Right lobe of liver (tissue), 4 donors: ENCODE data around the gene CSF3R.

ENCODE experiments used
- POLR2A ChIP-seq: fragments of 450-650 bp; IDR thresholded peaks from one replicate; pipeline ENCODE4 v1.6.1; 2017; ENCODE audit warnings: antibody characterized with exemption, mild to moderate bottlenecking
- TF ChIP-seq, protein P1 (sequence below), 4 donors: fragments of 200-600 bp in 3 of 4; fragments of 450-650 bp in 1 of 4; IDR thresholded peaks; one replicate each; pipeline versions ENCODE4 v1.5.1 to v1.8.0; 2016 to 2022; ENCODE audit warnings: antibody characterized with exemption in 4 of 4, mild to moderate bottlenecking in 2 of 4
- donor health status: DM: no; HTN: no; CAD: no.
- donor health status: DM: no; HTN: no; CAD: no.
- donor health status: DM: no; HTN: yes; CAD: no.

DNA sequence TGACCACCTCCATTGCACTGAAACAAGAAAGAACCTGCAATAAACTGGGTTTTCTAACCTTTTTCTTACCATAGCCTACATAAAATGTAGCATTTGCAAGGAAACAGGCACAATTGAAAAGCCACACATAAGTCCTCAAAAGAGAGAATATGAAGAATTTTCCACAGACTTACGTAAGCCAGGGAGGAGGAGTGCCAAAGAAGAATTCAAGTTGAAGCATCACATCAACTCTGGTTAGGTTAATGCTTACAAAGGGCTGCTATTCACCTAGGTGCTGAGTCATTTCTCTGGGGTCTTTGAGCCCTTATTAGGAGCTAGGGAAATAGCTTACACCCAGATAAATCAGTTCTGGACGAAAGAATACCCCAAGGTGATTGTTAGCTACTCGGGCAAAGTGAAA lies 42.1 kb downstream of the CSF3R start:
- TF ChIP-seq, protein P1, sequence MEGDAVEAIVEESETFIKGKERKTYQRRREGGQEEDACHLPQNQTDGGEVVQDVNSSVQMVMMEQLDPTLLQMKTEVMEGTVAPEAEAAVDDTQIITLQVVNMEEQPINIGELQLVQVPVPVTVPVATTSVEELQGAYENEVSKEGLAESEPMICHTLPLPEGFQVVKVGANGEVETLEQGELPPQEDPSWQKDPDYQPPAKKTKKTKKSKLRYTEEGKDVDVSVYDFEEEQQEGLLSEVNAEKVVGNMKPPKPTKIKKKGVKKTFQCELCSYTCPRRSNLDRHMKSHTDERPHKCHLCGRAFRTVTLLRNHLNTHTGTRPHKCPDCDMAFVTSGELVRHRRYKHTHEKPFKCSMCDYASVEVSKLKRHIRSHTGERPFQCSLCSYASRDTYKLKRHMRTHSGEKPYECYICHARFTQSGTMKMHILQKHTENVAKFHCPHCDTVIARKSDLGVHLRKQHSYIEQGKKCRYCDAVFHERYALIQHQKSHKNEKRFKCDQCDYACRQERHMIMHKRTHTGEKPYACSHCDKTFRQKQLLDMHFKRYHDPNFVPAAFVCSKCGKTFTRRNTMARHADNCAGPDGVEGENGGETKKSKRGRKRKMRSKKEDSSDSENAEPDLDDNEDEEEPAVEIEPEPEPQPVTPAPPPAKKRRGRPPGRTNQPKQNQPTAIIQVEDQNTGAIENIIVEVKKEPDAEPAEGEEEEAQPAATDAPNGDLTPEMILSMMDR (IDR thresholded peaks at IDR 0.05) = no peak
- no peak for TF ChIP-seq POLR2A
